ENCODE data around the gene UBAC2. TPM values are rescaled to one million over a fixed set of nuclear protein-coding genes. Genes with fewer than 3 reads are reported as not detected.
A peak's percentile ranks its signal among the peaks of the same experiment; 100 is the strongest.

The UBAC2 gene
- total and polyA plus RNA-seq, 2 experiments from 2014 or later: 71.2 to 130 TPM

- no peak for TF ChIP-seq CTCF (IDR thresholded peaks at IDR 0.05; ENCODE audit: low read depth, low read length)
- H3K9me3 ChIP-seq (ENCODE audit: low read depth): no peaks in the 10 kb centered on the region
- peak overlapping the region; percentile 82 for H3K27ac ChIP-seq
- no peaks in the 10 kb centered on the region for H3K36me3 ChIP-seq
- H3K27me3 ChIP-seq: no peaks in the 10 kb centered on the region
- no peak overlapping the region for H3K4me3 ChIP-seq
- H3K4me1 ChIP-seq (ENCODE audit: low read depth): peaks cover 20% of the 10 kb centered on the region
- DNase-seq (ENCODE audit: low read depth in 1 of 2, low spot score in 1 of 2): no peak
Measured at GRCh38 chr13:99217461-99218110, 16.9 kb downstream of the UBAC2 start.

- H3K27me3 ChIP-seq: no peaks in the 10 kb centered on the region
- TF ChIP-seq CTCF (IDR thresholded peaks at IDR 0.05; ENCODE audit: low read depth, low read length): no peak
- H3K27ac ChIP-seq: peak overlapping the region; percentile 82
- H3K9me3 ChIP-seq (ENCODE audit: low read depth): no peaks in the 10 kb centered on the region
- no peak for DNase-seq (ENCODE audit: low read depth in 1 of 2, low spot score in 1 of 2)
- H3K4me1 ChIP-seq (ENCODE audit: low read depth): peaks cover 20% of the 10 kb centered on the region
- no peaks in the 10 kb centered on the region for H3K36me3 ChIP-seq
- H3K4me3 ChIP-seq: no peak overlapping the region
Measured at GRCh38 chr13:99218126-99218525, 17.5 kb downstream of the UBAC2 start.

GRCh38 chr13:99218545-99218944, 17.9 kb downstream of the UBAC2 start:
- Histone ChIP-seq H3K4me3 (no peak overlapping the region), H3K4me1 (ENCODE audit: low read depth) (peaks cover 20% of the 10 kb centered on the region), H3K9me3 (ENCODE audit: low read depth) (no peaks in the 10 kb centered on the region), H3K27me3 (no peaks in the 10 kb centered on the region), H3K36me3 (no peaks in the 10 kb centered on the region), H3K27ac (peak overlapping the region; percentile 82)
- TF ChIP-seq CTCF (IDR thresholded peaks at IDR 0.05; ENCODE audit: low read depth, low read length): no peak
- no peak for DNase-seq (ENCODE audit: low read depth in 1 of 2, low spot score in 1 of 2)

GRCh38 chr13:99218969-99219368, 18.3 kb downstream of the UBAC2 start:
- DNase-seq (ENCODE audit: low read depth in 1 of 2, low spot score in 1 of 2): no peak
- peak overlapping the region; percentile 82 for H3K27ac ChIP-seq
- H3K36me3 ChIP-seq: no peaks in the 10 kb centered on the region
- H3K4me3 ChIP-seq: no peak overlapping the region
- H3K9me3 ChIP-seq (ENCODE audit: low read depth): no peaks in the 10 kb centered on the region
- H3K27me3 ChIP-seq: no peaks in the 10 kb centered on the region
- H3K4me1 ChIP-seq (ENCODE audit: low read depth): peaks cover 20% of the 10 kb centered on the region
- TF ChIP-seq CTCF (IDR thresholded peaks at IDR 0.05; ENCODE audit: low read depth, low read length): no peak

GRCh38 chr13:99220199-99220935, 19.7 kb downstream of the UBAC2 start:
- H3K27me3 ChIP-seq: no peaks in the 10 kb centered on the region
- H3K4me3 ChIP-seq: no peak overlapping the region
- H3K27ac ChIP-seq: peak overlapping the region; percentile 6
- TF ChIP-seq CTCF (IDR thresholded peaks at IDR 0.05; ENCODE audit: low read depth, low read length): no peak
- no peak for DNase-seq (ENCODE audit: low read depth in 1 of 2, low spot score in 1 of 2)
- H3K9me3 ChIP-seq (ENCODE audit: low read depth): no peaks in the 10 kb centered on the region
- no peaks in the 10 kb centered on the region for H3K36me3 ChIP-seq
- peaks cover 20% of the 10 kb centered on the region for H3K4me1 ChIP-seq (ENCODE audit: low read depth)
